Activated CD4-positive, alpha-beta T cell treated with anti-CD3 and anti-CD28 coated beads, Interleukin-2, amount 10 ng/mL, durations not matched to agents 24 days and 14 days (primary cell): Measurements from ENCODE around the gene WT1. TPM values are rescaled to one million over a fixed set of nuclear protein-coding genes. Genes with fewer than 3 reads are reported as not detected.

Experiments used
- DNase-seq: peaks from one replicate; pipeline ENCODE4 v3.0.0; 2022
- H3K27ac Mint-ChIP-seq: one replicate; pipeline ENCODE4 v1.8.0; 2022; ENCODE audit warnings: mild to moderate bottlenecking, mixed read lengths
- H3K27me3 Mint-ChIP-seq: one replicate; pipeline ENCODE4 v1.8.0; 2022; ENCODE audit warnings: mixed read lengths
- H3K36me3 Mint-ChIP-seq: one replicate; pipeline ENCODE4 v1.8.0; 2022; ENCODE audit warnings: low read depth, mild to moderate bottlenecking, mixed read lengths
- H3K4me1 Mint-ChIP-seq: one replicate; pipeline ENCODE4 v1.8.0; 2021; ENCODE audit warnings: mixed read lengths
- H3K4me3 Mint-ChIP-seq: one replicate; pipeline ENCODE4 v1.8.0; 2022; ENCODE audit warnings: mild to moderate bottlenecking, moderate library complexity, mixed read lengths
- H3K9me3 Mint-ChIP-seq: one replicate; pipeline ENCODE4 v1.8.0; 2021; ENCODE audit warnings: mixed read lengths
- intact Hi-C: fragments of 100-400 bp; cut with micrococcal nuclease; formaldehyde crosslinking; loops from one replicate; pipeline ENCODE4 v1.15.1; 2023
- total RNA-seq: library from RNA; stranded (reverse); gene quantifications from 2 replicates; pipeline ENCODE4 v1.2.3, GENCODE V29; 2022

The WT1 gene
- total RNA-seq, 1 donor from 2014 or later: not detected

DNA sequence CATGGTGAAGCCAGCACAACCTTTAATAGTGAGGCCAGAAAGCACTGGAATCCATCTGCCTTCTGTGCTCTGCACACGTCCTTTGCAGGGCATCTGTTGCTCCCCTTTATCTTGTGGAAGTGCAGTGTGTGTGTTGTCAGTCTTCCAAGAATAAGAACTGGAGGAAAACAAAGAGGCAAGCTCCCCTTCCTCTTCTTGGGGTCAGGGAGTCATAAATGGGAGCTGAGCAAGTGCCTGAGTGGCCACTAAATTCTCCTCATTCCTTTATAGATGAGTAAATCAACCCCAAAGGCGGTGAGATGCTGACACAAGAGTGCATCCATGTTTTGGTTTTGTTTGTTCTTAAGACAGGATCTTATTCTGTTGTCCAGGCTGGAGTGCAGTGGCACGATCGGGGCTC lies 38.3 kb downstream of the WT1 start:
- H3K36me3 Mint-ChIP-seq: no peaks in the 10 kb centered on the region

DNA sequence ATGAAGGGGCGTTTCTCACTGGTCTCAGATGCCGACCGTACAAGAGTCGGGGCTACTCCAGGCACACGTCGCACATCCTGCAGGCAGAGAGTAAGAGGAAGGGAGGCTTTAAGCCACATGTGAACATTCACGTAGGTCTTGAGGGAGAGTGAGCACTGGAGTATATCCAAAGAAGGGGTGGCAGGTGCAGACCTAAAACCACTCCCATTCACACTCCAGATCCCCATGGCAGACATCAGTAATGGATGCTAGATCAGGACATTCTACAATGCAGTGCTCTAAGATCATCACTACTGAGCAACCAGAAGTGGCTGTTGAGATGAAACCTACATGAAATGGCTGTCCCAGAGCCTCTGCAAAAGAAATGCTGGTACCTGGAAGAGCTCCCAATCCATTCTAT lies 39.0 kb downstream of the WT1 start:
- no peak overlapping the region for H3K4me3 Mint-ChIP-seq
- H3K36me3 Mint-ChIP-seq: no peaks in the 10 kb centered on the region
- H3K9me3 Mint-ChIP-seq: peaks cover 6% of the 10 kb centered on the region
- no peak overlapping the region for H3K27ac Mint-ChIP-seq
- H3K4me1 Mint-ChIP-seq: no peaks in the 10 kb centered on the region
- peaks cover 14% of the 10 kb centered on the region for H3K27me3 Mint-ChIP-seq
- no peak for DNase-seq
- intact Hi-C loops: no loop called here

More for the DNA sequence above, 38.3 kb downstream of the WT1 start:
- intact Hi-C loops: no loop called here
- Mint-ChIP-seq H3K27me3 (peaks cover 14% of the 10 kb centered on the region), H3K4me1 (no peaks in the 10 kb centered on the region), H3K9me3 (peaks cover 6% of the 10 kb centered on the region), H3K27ac (no peak overlapping the region), H3K4me3 (no peak overlapping the region)
- DNase-seq: no peak

- no peaks in the 10 kb centered on the region for H3K36me3 Mint-ChIP-seq
- no peak overlapping the region for H3K27ac Mint-ChIP-seq
- DNase-seq: no peak
- no peaks in the 10 kb centered on the region for H3K9me3 Mint-ChIP-seq
- H3K27me3 Mint-ChIP-seq: peaks cover 18% of the 10 kb centered on the region
- H3K4me3 Mint-ChIP-seq: no peak overlapping the region
- no peaks in the 10 kb centered on the region for H3K4me1 Mint-ChIP-seq
- intact Hi-C loops: no loop called here
These were observed 40.2 kb downstream of the WT1 start for GRCh38 chr11:32395127-32395526.

- Mint-ChIP-seq H3K4me3 (no peak overlapping the region), H3K4me1 (no peaks in the 10 kb centered on the region), H3K9me3 (no peaks in the 10 kb centered on the region), H3K36me3 (no peaks in the 10 kb centered on the region), H3K27ac (no peak overlapping the region), H3K27me3 (peaks cover 23% of the 10 kb centered on the region)
- no peak for DNase-seq
- intact Hi-C loops: no loop called here
These were observed 42.5 kb downstream of the WT1 start for GRCh38 chr11:32392840-32393239.

GRCh38 chr11:32391956-32392553 lies 43.3 kb downstream of the WT1 start:
- Mint-ChIP-seq H3K27me3 (peaks cover 27% of the 10 kb centered on the region), H3K36me3 (no peaks in the 10 kb centered on the region), H3K4me3 (no peak overlapping the region), H3K9me3 (no peaks in the 10 kb centered on the region), H3K4me1 (no peaks in the 10 kb centered on the region), H3K27ac (no peak overlapping the region)
- intact Hi-C loops: no loop called here
- DNase-seq: no peak

GRCh38 chr11:32391479-32391878 lies 43.9 kb downstream of the WT1 start:
- DNase-seq: no peak
- Mint-ChIP-seq H3K9me3 (no peaks in the 10 kb centered on the region), H3K4me3 (no peak overlapping the region), H3K36me3 (no peaks in the 10 kb centered on the region), H3K4me1 (no peaks in the 10 kb centered on the region), H3K27ac (no peak overlapping the region), H3K27me3 (peaks cover 29% of the 10 kb centered on the region)
- intact Hi-C loops: no loop called here

- DNase-seq: no peak
- Mint-ChIP-seq H3K36me3 (no peaks in the 10 kb centered on the region), H3K27ac (no peak overlapping the region), H3K27me3 (peaks cover 34% of the 10 kb centered on the region), H3K4me1 (no peaks in the 10 kb centered on the region), H3K9me3 (no peaks in the 10 kb centered on the region), H3K4me3 (no peak overlapping the region)
- intact Hi-C loops: no loop called here
These were observed 44.6 kb downstream of the WT1 start for GRCh38 chr11:32390712-32391111.

GRCh38 chr11:32388871-32389770 lies 46.2 kb downstream of the WT1 start:
- Mint-ChIP-seq H3K27me3 (peaks cover 30% of the 10 kb centered on the region), H3K27ac (no peak overlapping the region), H3K4me1 (no peaks in the 10 kb centered on the region), H3K9me3 (no peaks in the 10 kb centered on the region), H3K4me3 (no peak overlapping the region), H3K36me3 (no peaks in the 10 kb centered on the region)
- intact Hi-C loops: no loop called here
- DNase-seq: no peak

- Mint-ChIP-seq H3K27ac (no peak overlapping the region), H3K9me3 (no peaks in the 10 kb centered on the region), H3K4me1 (no peaks in the 10 kb centered on the region), H3K4me3 (no peak overlapping the region), H3K36me3 (no peaks in the 10 kb centered on the region), H3K27me3 (peaks cover 25% of the 10 kb centered on the region)
- DNase-seq: no peak
- intact Hi-C loops: no loop called here
These were observed 47.0 kb downstream of the WT1 start for GRCh38 chr11:32388365-32388764.

- no peak overlapping the region for H3K4me3 Mint-ChIP-seq
- intact Hi-C loops: no loop called here
- H3K36me3 Mint-ChIP-seq: no peaks in the 10 kb centered on the region
- H3K27ac Mint-ChIP-seq: no peak overlapping the region
- H3K27me3 Mint-ChIP-seq: peaks cover 27% of the 10 kb centered on the region
- no peak for DNase-seq
- no peaks in the 10 kb centered on the region for H3K9me3 Mint-ChIP-seq
- no peaks in the 10 kb centered on the region for H3K4me1 Mint-ChIP-seq
These were observed 47.9 kb downstream of the WT1 start for GRCh38 chr11:32387411-32387810.

DNA sequence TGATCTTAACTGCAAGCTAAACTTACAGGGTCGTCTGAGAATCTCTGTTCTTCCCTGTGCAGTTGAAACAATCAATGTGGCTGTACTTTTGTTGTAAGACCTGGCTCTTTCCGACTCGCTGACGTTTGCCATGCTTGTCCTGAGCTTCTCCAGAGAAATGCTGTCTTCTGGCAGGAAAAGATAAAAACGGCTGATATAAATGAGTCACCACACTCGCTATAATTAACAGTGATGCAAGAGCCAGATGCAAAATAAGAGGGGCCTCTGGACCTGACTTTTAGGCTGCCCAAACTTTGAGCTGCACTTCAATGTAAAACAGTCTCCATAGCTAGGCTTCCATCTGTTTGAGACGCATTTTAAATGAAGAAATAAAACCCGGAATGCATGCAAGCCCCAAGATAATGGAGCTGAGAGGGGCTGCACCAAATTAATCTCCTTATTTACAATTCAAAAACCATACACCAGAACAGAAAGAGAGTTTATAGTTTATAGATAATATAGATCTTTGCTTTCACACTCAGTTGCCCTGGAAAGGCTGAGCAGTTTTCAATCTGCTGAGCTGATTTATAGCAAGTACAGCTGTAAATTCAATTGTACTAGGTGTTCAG lies 48.5 kb downstream of the WT1 start:
- no peak overlapping the region for H3K4me3 Mint-ChIP-seq
- intact Hi-C loops: no loop called here
- peaks cover 27% of the 10 kb centered on the region for H3K27me3 Mint-ChIP-seq

GRCh38 chr11:32385998-32386397 lies 49.3 kb downstream of the WT1 start:
- DNase-seq: no peak
- intact Hi-C loops: no loop called here
- no peak overlapping the region for H3K4me3 Mint-ChIP-seq
- H3K9me3 Mint-ChIP-seq: no peaks in the 10 kb centered on the region
- no peaks in the 10 kb centered on the region for H3K4me1 Mint-ChIP-seq
- no peak overlapping the region for H3K27ac Mint-ChIP-seq
- H3K27me3 Mint-ChIP-seq: peaks cover 27% of the 10 kb centered on the region
- H3K36me3 Mint-ChIP-seq: no peaks in the 10 kb centered on the region

More for the DNA sequence above, 48.5 kb downstream of the WT1 start:
- no peaks in the 10 kb centered on the region for H3K4me1 Mint-ChIP-seq
- H3K9me3 Mint-ChIP-seq: no peaks in the 10 kb centered on the region
- no peak for DNase-seq
- no peaks in the 10 kb centered on the region for H3K36me3 Mint-ChIP-seq
- H3K27ac Mint-ChIP-seq: no peak overlapping the region

- H3K27me3 Mint-ChIP-seq: peaks cover 16% of the 10 kb centered on the region
- no peaks in the 10 kb centered on the region for H3K36me3 Mint-ChIP-seq
- H3K27ac Mint-ChIP-seq: no peak overlapping the region
- no peak for DNase-seq
- intact Hi-C loops: no loop called here
- H3K4me3 Mint-ChIP-seq: no peak overlapping the region
- H3K9me3 Mint-ChIP-seq: no peaks in the 10 kb centered on the region
- H3K4me1 Mint-ChIP-seq: no peaks in the 10 kb centered on the region
These were observed 52.8 kb downstream of the WT1 start for GRCh38 chr11:32382339-32383049.

GRCh38 chr11:32381179-32381578 lies 54.2 kb downstream of the WT1 start:
- intact Hi-C loops: no loop called here
- H3K4me1 Mint-ChIP-seq: no peaks in the 10 kb centered on the region
- H3K27ac Mint-ChIP-seq: no peak overlapping the region
- H3K9me3 Mint-ChIP-seq: no peaks in the 10 kb centered on the region
- peaks cover 5% of the 10 kb centered on the region for H3K27me3 Mint-ChIP-seq
- H3K4me3 Mint-ChIP-seq: no peak overlapping the region
- DNase-seq: no peak
- no peaks in the 10 kb centered on the region for H3K36me3 Mint-ChIP-seq
